Ovary (tissue), 9 donors: ENCODE measurements around the gene ARAP3. TPM values are rescaled to one million over a fixed set of nuclear protein-coding genes. Genes with fewer than 3 reads are reported as not detected.

Experiments used
- DNase-seq, 5 donors: peaks; one replicate each; pipeline ENCODE4 v3.0.0-alpha.2; 2019 to 2020
- H3K27ac ChIP-seq, 2 donors: fragments of 200-600 bp; one replicate each; pipeline versions ENCODE4 v1.5.1 to v1.8.0; 2019 to 2022
- H3K27me3 ChIP-seq: fragments of 200-600 bp; one replicate; pipeline ENCODE4 v1.8.0; 2022
- H3K36me3 ChIP-seq: fragments of 200-600 bp; sonication (generic); one replicate; pipeline ENCODE4 v1.5.1; 2019
- H3K4me1 ChIP-seq: one replicate; pipeline ENCODE4 v1.8.1; 2013; ENCODE audit warnings: mild to moderate bottlenecking, moderate library complexity; ENCODE audit not compliant: insufficient read depth
- H3K4me3 ChIP-seq: fragments of 200-600 bp; sonication (generic); one replicate; pipeline ENCODE4 v1.5.1; 2017
- H3K9me3 ChIP-seq, 2 donors: fragments of 200-600 bp in 1 of 2; sonication (generic) in 1 of 2; one replicate each; pipeline versions ENCODE4 v1.5.1 to v1.8.1; 2013 to 2019; ENCODE audit warnings: mild to moderate bottlenecking in 1 of 2, moderate library complexity in 1 of 2
- EP300 ChIP-seq: sonication (generic); formaldehyde crosslinking; IDR thresholded peaks from one replicate; pipeline ENCODE4 v1.6.1; 2017; ENCODE audit warnings: antibody characterized with exemption
- POLR2A ChIP-seq: fragments of 450-650 bp; IDR thresholded peaks from one replicate; pipeline ENCODE4 v1.6.1; 2017; ENCODE audit warnings: antibody characterized with exemption, mild to moderate bottlenecking, moderate library complexity
- WGBS, 3 donors: extraction: QIAGEN DNeasy Blood & Tissue Kit in 1 of 3; methylation state at CpG; one replicate each; pipeline versions ENCODE4 v1.1.5 to v1.1.7; 2013 to 2017; 5-methylcytosine and 5-hydroxymethylcytosine counted together
- intact Hi-C, 4 donors: fragments of 100-400 bp; cut with DNase I; formaldehyde crosslinking; loops; one replicate each; pipeline versions ENCODE4 v1.11.0 to v1.15.1; 2022 to 2023
- polyA plus RNA-seq, 2 donors: library from polyadenylated mRNA; stranded (reverse); fragments of 200-250 nt in 1 of 2; fragments of 350-450 nt in 1 of 2; fragmentation: Illumina TruSeq in 1 of 2; extraction: RNeasy Lipid Tissue Mini Kit (QIAGEN cat#74804) in 1 of 2; gene quantifications; one replicate each; pipeline ENCODE4 v1.2.3, GENCODE V29; 2013 to 2014
- total RNA-seq, 7 donors: library from RNA; depleted of rRNA in 2 of 7; stranded (reverse); fragments of >200 nt in 2 of 7; fragmentation: NEBNext Ultra II Directional in 3 of 7; extraction: Animal tissue kit (Norgen Biotek cat#: 25700) in 3 of 7; gene quantifications; one replicate each; pipeline versions ENCODE4 v1.1.0 to v1.2.4, GENCODE V29; 2016 to 2023
- TF ChIP-seq, protein P1 (sequence below), 3 donors: fragments of 450-650 bp in 2 of 3; fragments of 200-600 bp in 1 of 3; IDR thresholded peaks; one replicate each; pipeline versions ENCODE4 v1.5.1 to v1.8.0; 2016 to 2022; ENCODE audit warnings: antibody characterized with exemption in 3 of 3, mild to moderate bottlenecking in 1 of 3
- donor health status: DM: no; HTN: no; CAD: no; lungs with moderate emphysema.
- donor health status: DM: no; HTN: no; CAD: no.
- donor health status: Bipolar disorder and iron deficiency.
- donor health status: DM: yes; HTN: yes; CAD: no.
- donor health status: DM: no; HTN: no; CAD: no.
- donor health status: DM: yes; HTN: yes; CAD: no.

Gene ARAP3
- total and polyA plus RNA-seq, 9 donors = 3.5 to 11.2 (median 8.0) TPM

DNA sequence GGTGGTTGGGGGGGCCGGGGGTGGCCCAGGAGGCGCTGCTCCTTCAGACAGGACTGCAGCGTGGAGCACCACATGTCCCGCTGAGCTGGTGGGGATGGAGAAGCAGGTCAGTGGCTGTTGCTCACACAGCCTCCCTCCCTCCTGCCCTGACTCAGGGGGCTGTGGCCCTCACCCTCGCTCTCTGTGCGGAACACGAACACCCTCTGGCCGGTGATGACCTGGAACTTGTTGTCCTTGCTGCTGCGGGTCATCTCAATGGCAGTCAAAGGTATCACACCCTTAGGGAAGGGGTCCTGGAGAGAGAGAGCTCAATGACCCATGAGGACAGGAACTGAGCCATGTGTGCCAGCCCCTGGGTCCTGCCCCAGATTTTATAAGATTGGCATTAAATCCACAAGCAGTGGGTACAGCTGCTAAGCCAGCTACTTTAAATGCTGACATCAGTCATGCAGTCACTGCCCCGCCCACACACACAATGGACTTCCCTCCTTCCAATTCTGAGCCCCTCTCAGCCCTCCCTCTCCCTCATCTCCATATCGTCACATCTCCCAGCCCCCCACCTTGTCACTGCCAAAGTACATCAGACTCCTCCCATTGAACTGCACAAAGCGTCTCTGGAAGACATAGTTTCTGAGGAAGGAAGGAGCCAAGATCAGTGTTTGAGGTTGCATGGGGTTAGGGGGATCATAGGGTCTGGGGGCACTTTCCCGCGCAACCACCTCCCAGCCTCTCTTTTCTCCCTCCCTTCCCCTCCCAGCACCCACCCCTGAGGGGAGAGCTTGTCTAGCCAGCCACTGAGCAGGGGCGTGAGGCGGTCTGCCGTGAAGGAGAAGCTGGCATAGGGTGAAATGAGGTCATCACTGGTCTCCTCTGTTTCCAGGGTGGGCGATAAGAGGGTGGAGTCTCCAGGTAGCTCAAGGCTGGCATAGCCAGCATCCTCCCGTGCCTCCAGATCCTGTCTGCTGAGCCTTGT lies 8.9 kb downstream of the ARAP3 start:
- DNase-seq = no peak
- intact Hi-C loops = no loop called here
- Histone ChIP-seq H3K27me3 (no peaks in the 10 kb centered on the region), H3K4me1 (no peaks in the 10 kb centered on the region), H3K9me3 (no peaks in the 10 kb centered on the region), H3K36me3 (no peaks in the 10 kb centered on the region), H3K27ac (no peak overlapping the region), H3K4me3 (no peak overlapping the region)
- WGBS, 3 donors = 73 to 85% (median 80%) methylated on average over 16 to 19 of the region's 19 CpGs
- TF ChIP-seq, protein P1, sequence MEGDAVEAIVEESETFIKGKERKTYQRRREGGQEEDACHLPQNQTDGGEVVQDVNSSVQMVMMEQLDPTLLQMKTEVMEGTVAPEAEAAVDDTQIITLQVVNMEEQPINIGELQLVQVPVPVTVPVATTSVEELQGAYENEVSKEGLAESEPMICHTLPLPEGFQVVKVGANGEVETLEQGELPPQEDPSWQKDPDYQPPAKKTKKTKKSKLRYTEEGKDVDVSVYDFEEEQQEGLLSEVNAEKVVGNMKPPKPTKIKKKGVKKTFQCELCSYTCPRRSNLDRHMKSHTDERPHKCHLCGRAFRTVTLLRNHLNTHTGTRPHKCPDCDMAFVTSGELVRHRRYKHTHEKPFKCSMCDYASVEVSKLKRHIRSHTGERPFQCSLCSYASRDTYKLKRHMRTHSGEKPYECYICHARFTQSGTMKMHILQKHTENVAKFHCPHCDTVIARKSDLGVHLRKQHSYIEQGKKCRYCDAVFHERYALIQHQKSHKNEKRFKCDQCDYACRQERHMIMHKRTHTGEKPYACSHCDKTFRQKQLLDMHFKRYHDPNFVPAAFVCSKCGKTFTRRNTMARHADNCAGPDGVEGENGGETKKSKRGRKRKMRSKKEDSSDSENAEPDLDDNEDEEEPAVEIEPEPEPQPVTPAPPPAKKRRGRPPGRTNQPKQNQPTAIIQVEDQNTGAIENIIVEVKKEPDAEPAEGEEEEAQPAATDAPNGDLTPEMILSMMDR (IDR thresholded peaks at IDR 0.05) = no peak
- no peak for TF ChIP-seq POLR2A
- TF ChIP-seq EP300 = no peak

DNA sequence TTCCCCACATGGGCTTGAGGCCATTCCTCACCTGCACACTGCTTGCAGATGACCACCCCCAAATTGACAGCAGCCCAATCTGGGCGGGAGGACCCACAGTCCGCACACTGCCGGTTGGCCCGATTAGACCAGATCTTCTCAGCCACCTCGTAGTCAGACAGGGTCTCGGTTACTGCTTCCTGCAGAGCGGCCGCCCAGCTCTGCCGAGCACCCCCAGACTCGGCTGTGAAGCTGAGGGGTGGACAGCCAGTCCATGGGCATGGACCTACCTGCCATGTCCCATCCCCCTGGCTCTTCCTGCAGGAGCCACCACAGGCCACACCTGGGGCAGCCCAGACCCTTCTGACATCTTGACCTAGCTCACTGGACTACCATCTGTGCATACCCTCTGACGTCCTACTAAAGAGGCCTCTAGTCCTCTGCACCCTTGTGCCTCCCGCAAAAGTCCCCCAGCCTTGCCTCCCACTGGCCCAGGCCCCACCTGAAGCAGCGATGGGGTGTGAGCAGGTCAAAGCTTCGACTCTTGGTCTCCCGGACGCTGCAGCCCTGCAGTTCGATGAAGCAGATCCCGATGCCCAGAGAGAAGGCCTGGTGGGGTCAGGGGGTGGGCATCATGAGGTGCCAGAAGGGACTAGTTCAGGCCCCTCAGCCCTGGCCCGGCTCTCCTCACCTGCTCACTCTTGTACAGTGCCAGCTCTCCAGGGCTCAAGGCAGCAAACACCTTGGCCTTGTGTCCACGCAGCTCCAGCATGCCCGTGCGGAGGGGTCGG lies 9.8 kb downstream of the ARAP3 start:
- Histone ChIP-seq H3K4me3 (no peak overlapping the region), H3K27me3 (no peaks in the 10 kb centered on the region), H3K36me3 (no peaks in the 10 kb centered on the region), H3K4me1 (no peaks in the 10 kb centered on the region), H3K9me3 (no peaks in the 10 kb centered on the region), H3K27ac (no peak overlapping the region)
- WGBS, 3 donors = 92 to 94% (median 94%) methylated on average over 19 to 23 of the region's 23 CpGs
- no peak for DNase-seq
- TF ChIP-seq, protein P1 (IDR thresholded peaks at IDR 0.05) = no peak
- TF ChIP-seq EP300 (no peak), POLR2A (no peak)
- intact Hi-C loops = no loop called here

- Histone ChIP-seq H3K9me3 (no peaks in the 10 kb centered on the region), H3K4me3 (no peak overlapping the region), H3K27ac (no peak overlapping the region), H3K27me3 (no peaks in the 10 kb centered on the region), H3K36me3 (no peaks in the 10 kb centered on the region), H3K4me1 (no peaks in the 10 kb centered on the region)
- no peak for DNase-seq
- intact Hi-C loops = no loop called here
- TF ChIP-seq, protein P1 (IDR thresholded peaks at IDR 0.05) = no peak
- no peak for TF ChIP-seq POLR2A
- TF ChIP-seq EP300 = no peak
- 58 to 71% (median 62%) methylated on average over 4 of the region's 4 CpGs for WGBS, 3 donors
Observed at GRCh38 chr5:141669520-141669919, 12.5 kb downstream of the ARAP3 start.

DNA sequence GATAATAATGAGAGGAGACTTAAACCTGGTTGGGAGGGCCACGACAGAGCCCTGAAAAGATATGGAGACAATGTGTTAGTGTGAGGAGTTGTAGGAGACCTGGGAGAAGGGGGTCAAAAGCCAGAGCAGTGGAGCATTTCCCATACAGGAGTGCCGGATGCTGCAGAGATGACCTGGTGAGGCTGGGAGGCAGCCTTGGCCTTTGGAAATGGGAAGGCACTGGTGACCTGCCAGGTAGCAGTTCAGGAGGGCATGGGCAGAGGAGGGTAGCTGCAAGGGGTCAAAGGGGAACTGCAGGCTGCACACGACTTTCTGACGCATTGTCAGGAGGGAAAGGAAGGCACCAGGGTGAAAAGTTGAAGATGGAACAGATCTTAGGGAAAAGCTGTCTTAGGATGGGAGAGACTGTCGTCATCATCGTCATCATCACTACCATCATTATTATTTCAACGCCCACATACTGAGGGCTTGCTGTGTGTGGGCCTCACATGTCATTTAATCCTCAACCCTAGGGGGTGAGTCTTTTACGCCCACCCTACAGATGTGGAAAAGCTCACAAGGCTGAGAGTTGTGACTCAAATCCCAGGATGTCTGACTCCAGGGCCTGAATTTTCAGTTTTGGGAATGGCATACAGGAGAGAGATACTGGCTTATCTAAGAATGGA lies 13.3 kb downstream of the ARAP3 start:
- no peaks in the 10 kb centered on the region for H3K4me1 ChIP-seq
- no peak for TF ChIP-seq EP300
- TF ChIP-seq, protein P1 (IDR thresholded peaks at IDR 0.05) = no peak
- TF ChIP-seq POLR2A = no peak

More for the DNA sequence above, 13.3 kb downstream of the ARAP3 start:
- Histone ChIP-seq H3K36me3 (no peaks in the 10 kb centered on the region), H3K27ac (no peak overlapping the region), H3K4me3 (no peak overlapping the region), H3K9me3 (no peaks in the 10 kb centered on the region), H3K27me3 (no peaks in the 10 kb centered on the region)
- DNase-seq = no peak
- WGBS, 3 donors = 73 to 78% (median 77%) methylated on average over 8 of the region's 8 CpGs
- intact Hi-C loops = no loop called here
